NCI-H1105 (cell line): ENCODE results near the gene SLC27A3.

ENCODE experiments used
- DNase-seq: peaks from one replicate; lab custom pipeline; 2025; lab: John Stamatoyannopoulos, UW

SLC27A3 gene

GRCh38 chr1:153774780-153775457, at the start of gene SLC27A3:
Gene SLC27A3, plus strand, starts transcription at chr1:153775407. Its CDS starts 91 bp downstream, at chr1:153775498.
- DNase-seq: peak; percentile 74

- peak; percentile 100 for DNase-seq
Observed at GRCh38 chr1:153727463-153728304, 47.5 kb upstream of the SLC27A3 start, which contains the start of gene INTS3. Gene INTS3, plus strand, starts transcription at chr1:153728050. Its CDS starts 585 bp downstream, at chr1:153728635.

GRCh38 chr1:153728305-153729066, 46.7 kb upstream of the SLC27A3 start:
- DNase-seq: no peak

GRCh38 chr1:153730468-153730988, 44.7 kb upstream of the SLC27A3 start:
- DNase-seq: no peak

- no peak for DNase-seq
Observed at GRCh38 chr1:153733970-153734369, 41.2 kb upstream of the SLC27A3 start.

- DNase-seq: no peak
Observed at GRCh38 chr1:153734396-153735089, 40.7 kb upstream of the SLC27A3 start.

GRCh38 chr1:153735090-153735420, 40.2 kb upstream of the SLC27A3 start:
- no peak for DNase-seq

GRCh38 chr1:153741986-153742385, 33.2 kb upstream of the SLC27A3 start:
- no peak for DNase-seq

- DNase-seq: no peak
Observed at GRCh38 chr1:153742411-153743142, 32.6 kb upstream of the SLC27A3 start.

GRCh38 chr1:153745417-153745816, 29.8 kb upstream of the SLC27A3 start:
- no peak for DNase-seq

GRCh38 chr1:153746174-153746573, 29.0 kb upstream of the SLC27A3 start:
- no peak for DNase-seq

GRCh38 chr1:153748903-153749302, 26.3 kb upstream of the SLC27A3 start:
- no peak for DNase-seq

- DNase-seq: peak; percentile 54
Observed at GRCh38 chr1:153749408-153750005, 25.7 kb upstream of the SLC27A3 start.

- no peak for DNase-seq
Observed at GRCh38 chr1:153750026-153750995, 24.9 kb upstream of the SLC27A3 start.

- DNase-seq: no peak
Observed at GRCh38 chr1:153752072-153752471, 23.1 kb upstream of the SLC27A3 start.

- DNase-seq: no peak
Observed at GRCh38 chr1:153752571-153753195, 22.5 kb upstream of the SLC27A3 start.

GRCh38 chr1:153754266-153754665, 20.9 kb upstream of the SLC27A3 start:
- DNase-seq: no peak

GRCh38 chr1:153760440-153760839, 14.8 kb upstream of the SLC27A3 start:
- no peak for DNase-seq
